HCT116 (cell line): ENCODE results near the gene SARM1. TPM values are rescaled to one million over a fixed set of nuclear protein-coding genes. Genes with fewer than 3 reads are reported as not detected.

Experiments used
- ATAC-seq: fragments of 200-7000 bp; cut with Tn5 transposase; 2 replicates; pipeline ENCODE4 v1.9.1; 2020; ENCODE audit warnings: mild to moderate bottlenecking, moderate library complexity
- BruUV-seq: library from RNA; stranded (reverse); fragments of 400-500 nt; replicated peaks from 2 replicates; lab custom pipeline; 2021; lab: Mats Ljungman, UMichigan
- CTCF ChIA-PET: fragments of 300-600 bp; sonication (Branson Sonifier 250); formaldehyde crosslinking; loops from one replicate; lab custom pipeline; 2021; ENCODE audit warnings: antibody characterized with exemption; lab: Charles Lee
- POLR2A ChIA-PET: fragments of 300-600, 350-600 bp; sonication (Branson Sonifier 250); formaldehyde crosslinking; loops from one replicate; lab custom pipeline; 2021; ENCODE audit warnings: antibody characterized with exemption; lab: Charles Lee
- RAD21 ChIA-PET, 2 experiments: fragments of 300-600 bp; sonication (Branson Sonifier 250); formaldehyde crosslinking; loops; one replicate each; lab custom pipeline; 2023; ENCODE audit warnings: low total read pairs in 2 of 2; ENCODE audit not compliant: uncharacterized antibody in 2 of 2, unreplicated experiment in 2 of 2, low non-redundant PET in 1 of 2; lab: Charles Lee
- DNase-seq: peaks from one replicate; pipeline ENCODE4 v3.0.0-alpha.2; 2010; ENCODE audit warnings: low read depth, low spot score
- H2AFZ ChIP-seq: fragments of 200-600 bp; shearing (Covaris generic), sonication (generic); 2 replicates; pipeline ENCODE4 v1.6.1; 2017; ENCODE audit warnings: low read depth, mixed run types, mixed read lengths, antibody characterized with exemption, low read length; ENCODE audit not compliant: poor library complexity, severe bottlenecking
- H3K27ac ChIP-seq: 2 replicates; pipeline ENCODE4 v1.5.1; 2012; ENCODE audit warnings: low read depth, low read length
- H3K27me3 ChIP-seq: fragments of 200-600 bp; sonication (generic); 2 replicates; pipeline ENCODE4 v1.6.1; 2016; ENCODE audit warnings: mixed run types, low read length, mixed read lengths; ENCODE audit not compliant: insufficient read depth
- H3K36me3 ChIP-seq, 2 experiments: fragments of 200-500 bp in 1 of 2; fragments of 200-600 bp in 1 of 2; sonication (Bioruptor generic) in 1 of 2; sonication (generic) in 1 of 2; 2 replicates each; pipeline versions ENCODE4 v1.5.1 to v1.6.1; 2014 to 2016; ENCODE audit warnings: low read length in 2 of 2, inconsistent platforms in 1 of 2, mixed read lengths in 1 of 2, mixed run types in 1 of 2; ENCODE audit not compliant: insufficient read depth in 2 of 2, control insufficient read depth in 1 of 2
- H3K4me1 ChIP-seq, 2 experiments: fragments of 200-600 bp in 1 of 2; sonication (generic) in 1 of 2; 2 replicates each; pipeline versions ENCODE4 v1.5.1 to v1.6.1; 2012 to 2017; ENCODE audit warnings: low read length in 2 of 2, inconsistent platforms in 1 of 2, mild to moderate bottlenecking in 1 of 2, mixed read lengths in 1 of 2, mixed run types in 1 of 2, moderate library complexity in 1 of 2; ENCODE audit not compliant: insufficient read depth in 2 of 2, control insufficient read depth in 1 of 2
- H3K4me2 ChIP-seq: fragments of 200-600 bp; sonication (generic); 2 replicates; pipeline ENCODE4 v1.6.1; 2017; ENCODE audit warnings: mixed run types, low read length, mixed read lengths
- H3K4me3 ChIP-seq, 2 experiments: fragments of 200-600 bp in 1 of 2; sonication (generic) in 1 of 2; replicated peaks in 1 of 2; 2 replicates each; pipeline ENCODE4 v1.5.1; 2011 to 2016; ENCODE audit warnings: low read length in 2 of 2, control low read depth in 1 of 2, low read depth in 1 of 2, mild to moderate bottlenecking in 1 of 2, mixed read lengths in 1 of 2, mixed run types in 1 of 2
- H3K79me2 ChIP-seq: fragments of 200-600 bp; sonication (generic); 2 replicates; pipeline ENCODE4 v1.6.1; 2017; ENCODE audit warnings: mild to moderate bottlenecking, mixed run types, low read length, moderate library complexity, mixed read lengths; ENCODE audit not compliant: insufficient read depth
- H3K9ac ChIP-seq: fragments of 200-600 bp; sonication (generic); 2 replicates; pipeline ENCODE4 v1.6.1; 2016; ENCODE audit warnings: low read length, mixed read lengths
- H3K9me2 ChIP-seq: fragments of 200-600 bp; sonication (generic), shearing (Covaris generic); 2 replicates; pipeline ENCODE4 v1.6.1; 2017; ENCODE audit warnings: mixed run types, mild to moderate bottlenecking, moderate library complexity; ENCODE audit not compliant: insufficient read depth
- H3K9me3 ChIP-seq, 2 experiments: fragments of 200-500 bp in 1 of 2; fragments of 200-600 bp in 1 of 2; sonication (Bioruptor generic) in 1 of 2; sonication (generic) in 1 of 2; 2 replicates each; pipeline ENCODE4 v1.6.1; 2014 to 2017; ENCODE audit warnings: low read length in 2 of 2, mixed read lengths in 2 of 2, inconsistent platforms in 1 of 2, low read depth in 1 of 2, mild to moderate bottlenecking in 1 of 2, mixed run types in 1 of 2, moderate library complexity in 1 of 2; ENCODE audit not compliant: control insufficient read depth in 1 of 2, insufficient read depth in 1 of 2
- H4K20me1 ChIP-seq: fragments of 200-600 bp; sonication (generic), shearing (Covaris generic); 2 replicates; pipeline ENCODE4 v1.6.1; 2017; ENCODE audit warnings: mixed run types, mild to moderate bottlenecking, moderate library complexity; ENCODE audit not compliant: insufficient read depth
- ATF3 ChIP-seq: IDR thresholded peaks from 2 replicates; pipeline ENCODE4 v1.6.1; 2012
- CBX3 ChIP-seq: IDR thresholded peaks from 2 replicates; pipeline ENCODE4 v1.6.1; 2012; ENCODE audit warnings: low read depth
- EGR1 ChIP-seq: IDR thresholded peaks from 2 replicates; pipeline ENCODE4 v1.6.1; 2012; ENCODE audit warnings: low read depth
- FOSL1 ChIP-seq: IDR thresholded peaks from 2 replicates; pipeline ENCODE4 v1.6.1; 2012; ENCODE audit warnings: low read depth
- JUND ChIP-seq: IDR thresholded peaks from 2 replicates; pipeline ENCODE4 v1.6.1; 2012
- RAD21 ChIP-seq: IDR thresholded peaks from 2 replicates; pipeline ENCODE4 v1.6.1; 2012; ENCODE audit warnings: low read depth, mild to moderate bottlenecking
- REST ChIP-seq: IDR thresholded peaks from 2 replicates; pipeline ENCODE4 v1.6.1; 2012; ENCODE audit warnings: low read depth
- SP1 ChIP-seq: IDR thresholded peaks from 2 replicates; pipeline ENCODE4 v1.6.1; 2012; ENCODE audit warnings: low read depth
- SRF ChIP-seq: IDR thresholded peaks from 2 replicates; pipeline ENCODE4 v1.6.1; 2012; ENCODE audit warnings: low read depth
- ZNF274 ChIP-seq: fragments of 200-500 bp; sonication (Bioruptor generic); IDR thresholded peaks from 2 replicates; pipeline ENCODE4 v1.6.1; 2014; ENCODE audit warnings: mild to moderate bottlenecking, low read depth, low read length, inconsistent platforms
- intact Hi-C: fragments of 100-400 bp; cut with micrococcal nuclease; formaldehyde crosslinking; loops from 2 replicates; pipeline ENCODE4 v1.10.0; 2022
- total RNA-seq: library from RNA; stranded (reverse); gene quantifications from one replicate; pipeline ENCODE4 v1.2.1, GENCODE V29; 2021; ENCODE audit not compliant: unreplicated experiment
- TF ChIP-seq, protein P1 (sequence below), 3 experiments: fragments of 200-600 bp in 1 of 3; sonication (generic) in 1 of 3; IDR thresholded peaks in 2 of 3; conservative IDR thresholded peaks in 1 of 3; 2 replicates each; pipeline ENCODE4 v1.5.1; 2012 to 2017; ENCODE audit warnings: low read depth in 2 of 3, low read length in 2 of 3, antibody characterized with exemption in 1 of 3, borderline replicate concordance in 1 of 3, control low read depth in 1 of 3, mild to moderate bottlenecking in 1 of 3, mixed read lengths in 1 of 3, mixed run types in 1 of 3, moderate library complexity in 1 of 3; ENCODE audit not compliant: insufficient read depth in 1 of 3

Gene SARM1
- total RNA-seq, 1 experiment from 2014 or later, result 1.3 TPM

GRCh38 chr17:28397275-28397674 is 25.8 kb downstream of the SARM1 start:
- H3K4me1 ChIP-seq, result no peaks in the 10 kb centered on the region
- TF ChIP-seq, protein P1, sequence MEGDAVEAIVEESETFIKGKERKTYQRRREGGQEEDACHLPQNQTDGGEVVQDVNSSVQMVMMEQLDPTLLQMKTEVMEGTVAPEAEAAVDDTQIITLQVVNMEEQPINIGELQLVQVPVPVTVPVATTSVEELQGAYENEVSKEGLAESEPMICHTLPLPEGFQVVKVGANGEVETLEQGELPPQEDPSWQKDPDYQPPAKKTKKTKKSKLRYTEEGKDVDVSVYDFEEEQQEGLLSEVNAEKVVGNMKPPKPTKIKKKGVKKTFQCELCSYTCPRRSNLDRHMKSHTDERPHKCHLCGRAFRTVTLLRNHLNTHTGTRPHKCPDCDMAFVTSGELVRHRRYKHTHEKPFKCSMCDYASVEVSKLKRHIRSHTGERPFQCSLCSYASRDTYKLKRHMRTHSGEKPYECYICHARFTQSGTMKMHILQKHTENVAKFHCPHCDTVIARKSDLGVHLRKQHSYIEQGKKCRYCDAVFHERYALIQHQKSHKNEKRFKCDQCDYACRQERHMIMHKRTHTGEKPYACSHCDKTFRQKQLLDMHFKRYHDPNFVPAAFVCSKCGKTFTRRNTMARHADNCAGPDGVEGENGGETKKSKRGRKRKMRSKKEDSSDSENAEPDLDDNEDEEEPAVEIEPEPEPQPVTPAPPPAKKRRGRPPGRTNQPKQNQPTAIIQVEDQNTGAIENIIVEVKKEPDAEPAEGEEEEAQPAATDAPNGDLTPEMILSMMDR (IDR thresholded peaks at IDR 0.05 in 2 of 3, conservative IDR thresholded peaks at IDR 0.05 in 1 of 3; ENCODE audit: borderline replicate concordance in 1 of 3, insufficient read depth in 1 of 3, low read depth in 2 of 3, low read length in 2 of 3), result no peak
- TF ChIP-seq FOSL1 (no peak), REST (no peak), ATF3 (no peak), JUND (no peak), SP1 (no peak), ZNF274 (no peak), RAD21 (no peak), SRF (no peak), EGR1 (no peak), CBX3 (no peak)
- DNase-seq, result no peak
- BruUV-seq, result no TSS peak
- H4K20me1 ChIP-seq, result no peaks in the 10 kb centered on the region
- H3K27me3 ChIP-seq, result no peaks in the 10 kb centered on the region
- intact Hi-C loops, result no loop called here
- no peaks in the 10 kb centered on the region for H3K79me2 ChIP-seq
- no peaks in the 10 kb centered on the region for H3K9me3 ChIP-seq
- H3K4me3 ChIP-seq, result no peak overlapping the region
- H3K27ac ChIP-seq, result no peak overlapping the region
- ATAC-seq, result no peak
- H3K4me2 ChIP-seq, result no peak overlapping the region
- RAD21 ChIA-PET, result no interaction called here
- no peaks in the 10 kb centered on the region for H3K9me2 ChIP-seq
- no peak overlapping the region for H3K9ac ChIP-seq
- CTCF ChIA-PET, result no interaction called here
- POLR2A ChIA-PET, result no interaction called here
- H2AFZ ChIP-seq, result no peak overlapping the region
- H3K36me3 ChIP-seq, result peaks cover 10 to 13% of the 10 kb centered on the region in 2 experiments; a peak in 3 of 4 replicates
